ENCODE measurements around the gene ABCD1.
"Not testable (repeated sequence)": the region's sequence is repeated elsewhere in the genome, so short reads cannot be mapped to it uniquely, and the experiment has no call there.

ABCD1 gene

GRCh38 chrX:153692003-153692402, 32.7 kb upstream of the ABCD1 start:
- no peak for TF ChIP-seq CTCF (conservative IDR thresholded peaks at IDR 0.05)
- H3K27ac ChIP-seq, result no peak overlapping the region

GRCh38 chrX:153692611-153693156, 32.0 kb upstream of the ABCD1 start:
- no peak for TF ChIP-seq CTCF (conservative IDR thresholded peaks at IDR 0.05)
- no peak overlapping the region for H3K27ac ChIP-seq

- no peak for TF ChIP-seq CTCF (conservative IDR thresholded peaks at IDR 0.05)
- no peak overlapping the region for H3K27ac ChIP-seq
Measured at GRCh38 chrX:153693216-153694086, 31.2 kb upstream of the ABCD1 start.

GRCh38 chrX:153694256-153694655, 30.4 kb upstream of the ABCD1 start:
- not testable (repeated sequence) for H3K27ac ChIP-seq

- H3K27ac ChIP-seq, result no peak overlapping the region
- TF ChIP-seq CTCF (conservative IDR thresholded peaks at IDR 0.05), result no peak
Measured at GRCh38 chrX:153694687-153695270, 29.9 kb upstream of the ABCD1 start.

- H3K27ac ChIP-seq, result no peak overlapping the region
- TF ChIP-seq CTCF (conservative IDR thresholded peaks at IDR 0.05), result no peak
Measured at GRCh38 chrX:153696100-153696499, 28.6 kb upstream of the ABCD1 start.

GRCh38 chrX:153696538-153696937, 28.1 kb upstream of the ABCD1 start:
- H3K27ac ChIP-seq, result not testable (repeated sequence)

GRCh38 chrX:153696986-153697722, 27.5 kb upstream of the ABCD1 start:
- H3K27ac ChIP-seq, result not testable (repeated sequence)

All from VCaP (cell line).